GM12878 (cell line): Measurements from ENCODE around the gene MT1E. TPM values are rescaled to one million over a fixed set of nuclear protein-coding genes. Genes with fewer than 3 reads are reported as not detected.

Source experiments
- ATF2 ChIP-seq: IDR thresholded peaks from 2 replicates; pipeline ENCODE4 v1.6.1; 2012; ENCODE audit warnings: low read length, inconsistent platforms
- BHLHE40 ChIP-seq, 2 experiments: fragments of 450-650 bp in 1 of 2; IDR thresholded peaks; 2 replicates each; pipeline ENCODE4 v1.6.1; 2011 to 2017; ENCODE audit warnings: low read depth in 2 of 2, borderline replicate concordance in 1 of 2, improper control_type of control experiment in 1 of 2, low read length in 1 of 2, mild to moderate bottlenecking in 1 of 2
- CEBPZ ChIP-seq: fragments of 150-350 bp; IDR thresholded peaks from 2 replicates; pipeline ENCODE4 v1.6.1; 2016; ENCODE audit warnings: low read depth, low read length
- FOS ChIP-seq: IDR thresholded peaks from 3 replicates; pipeline ENCODE4 v1.6.1; 2011; ENCODE audit warnings: borderline replicate concordance; ENCODE audit not compliant: insufficient read length; ENCODE audit errors: extremely low read depth
- GATAD2B ChIP-seq: fragments of 450-650 bp; conservative IDR thresholded peaks from 2 replicates; pipeline ENCODE4 v1.6.1; 2017; ENCODE audit warnings: low read depth, mild to moderate bottlenecking, moderate library complexity
- HSF1 ChIP-seq: fragments of 150-350 bp; IDR thresholded peaks from 2 replicates; pipeline ENCODE4 v1.6.1; 2014; ENCODE audit warnings: mild to moderate bottlenecking, low read depth, low read length
- IKZF2 ChIP-seq, 2 experiments: fragments of 450-650 bp; IDR thresholded peaks; 2 replicates each; pipeline ENCODE4 v1.6.1; 2017; ENCODE audit warnings: mild to moderate bottlenecking in 2 of 2, moderate library complexity in 2 of 2
- NR2C2 ChIP-seq: IDR thresholded peaks from 2 replicates; pipeline ENCODE4 v1.6.1; 2011; ENCODE audit warnings: borderline replicate concordance, low read depth; ENCODE audit not compliant: control insufficient read depth, insufficient read length
- RELB ChIP-seq: fragments of 450-650 bp; IDR thresholded peaks from 2 replicates; pipeline ENCODE4 v1.6.1; 2017; ENCODE audit warnings: low read depth, mild to moderate bottlenecking, moderate library complexity
- SIX5 ChIP-seq: IDR thresholded peaks from 2 replicates; pipeline ENCODE4 v1.6.1; 2011; ENCODE audit warnings: mild to moderate bottlenecking, low read depth, low read length, moderate library complexity; ENCODE audit not compliant: severe bottlenecking
- SKIL ChIP-seq: fragments of 450-650 bp; IDR thresholded peaks from 2 replicates; pipeline ENCODE4 v1.6.1; 2017; ENCODE audit warnings: mild to moderate bottlenecking, low read depth, inconsistent platforms; ENCODE audit not compliant: poor library complexity, severe bottlenecking
- USF2 ChIP-seq: IDR thresholded peaks from 2 replicates; pipeline ENCODE4 v1.6.1; 2011; ENCODE audit warnings: low read depth, low read length, improper control_type of control experiment, borderline replicate concordance
- YBX1 ChIP-seq: fragments of 450-650 bp; IDR thresholded peaks from 2 replicates; pipeline ENCODE4 v1.6.1; 2016; ENCODE audit warnings: antibody characterized with exemption
- ZSCAN29 ChIP-seq: fragments of 450-650 bp; IDR thresholded peaks from 2 replicates; pipeline ENCODE4 v1.6.1; 2017; ENCODE audit warnings: mild to moderate bottlenecking, moderate library complexity
- polyA plus RNA-seq, 11 experiments: library from polyadenylated mRNA; depleted of rRNA in 4 of 11; unstranded in 6 of 11; stranded (reverse) in 5 of 11; fragments of >200 nt; fragmentation: Nextera tagmentation in 4 of 11; fragmentation: Illumina TruSeq in 1 of 11; extraction: Ambion mirVana in 4 of 11; extraction: Trizol in 1 of 11; gene quantifications; 1 replicate in 1 of 11; 2 replicates in 10 of 11; pipeline versions ENCODE4 v1.2.1 to v1.2.3, GENCODE V29; 2011 to 2016; ENCODE audit warnings: inconsistent platforms in 2 of 11, missing spikeins in 2 of 11, low read depth in 1 of 11
- total RNA-seq, 4 experiments: library from RNA; depleted of rRNA in 3 of 4; stranded (reverse); fragments of >200 nt in 3 of 4; fragmentation: Illumina TruSeq in 1 of 4; extraction: Trizol in 1 of 4; gene quantifications; 2 replicates each; pipeline versions ENCODE4 v1.2.1 to v1.2.3, GENCODE V29; 2013 to 2021

The MT1E gene
- total and polyA plus RNA-seq, 10 of the 15 experiments (the other 5 are each of a cell fraction or from before 2014, with no cell fraction given): 5.8 to 22.3 (median 16.5) TPM

- TF ChIP-seq HSF1 (no peak), YBX1 (no peak), NR2C2 (no peak), GATAD2B (peak; percentile 50; the same call in 1 of the 2 replicates), ATF2 (peak; percentile 72), USF2 (no peak), SKIL (peak; percentile 28), IKZF2 (IDR thresholded peaks at IDR 0.05) (peak; percentile 99), SIX5 (no peak), FOS (no peak), CEBPZ (no peak), BHLHE40 (IDR thresholded peaks at IDR 0.05; ENCODE audit: borderline replicate concordance in 1 of 2, low read depth in 2 of 2, low read length in 1 of 2) (0 out of 4 replicates have a peak, but pooled peaks of 1 of the 2 experiments have one; percentile 42), ZSCAN29 (no peak), RELB (peak; percentile 95)
- TF ChIP-seq, all 136 proteins: peak for 31
These were observed 16.1 kb upstream of the MT1E start (continued) for GRCh38 chr16:56609463-56609921.
